GM19238 (cell line): ENCODE results near the gene MPEG1.
A peak's percentile ranks its signal among the peaks of the same experiment; 100 is the strongest.

Source experiments
- DNase-seq: peaks from one replicate; pipeline ENCODE4 v3.0.0; 2011; ENCODE audit warnings: low spot score; ENCODE audit not compliant: insufficient read length

The MPEG1 gene

GRCh38 chr11:59218319-59218718, 5.6 kb upstream of the MPEG1 start:
- DNase-seq = no peak

- DNase-seq = peak; percentile 27
Measured at GRCh38 chr11:59216641-59217564, 4.2 kb upstream of the MPEG1 start.

GRCh38 chr11:59214141-59214893, 1.6 kb upstream of the MPEG1 start:
- no peak for DNase-seq

GRCh38 chr11:59212222-59212621, 505 bp downstream of the MPEG1 start:
- DNase-seq = no peak

GRCh38 chr11:59208956-59209355, 3.8 kb downstream of the MPEG1 start:
- DNase-seq = no peak

- DNase-seq = no peak
Measured at GRCh38 chr11:59207988-59208451, 4.7 kb downstream of the MPEG1 start.

GRCh38 chr11:59206635-59207034, 6.1 kb downstream of the MPEG1 start:
- DNase-seq = no peak

GRCh38 chr11:59205648-59206047, 7.1 kb downstream of the MPEG1 start:
- no peak for DNase-seq

GRCh38 chr11:59204746-59205145, 8.0 kb downstream of the MPEG1 start:
- no peak for DNase-seq

GRCh38 chr11:59201353-59201752, 11.4 kb downstream of the MPEG1 start:
- DNase-seq = no peak

GRCh38 chr11:59200423-59200746, 12.3 kb downstream of the MPEG1 start:
- no peak for DNase-seq

GRCh38 chr11:59199546-59200422, 12.9 kb downstream of the MPEG1 start:
- DNase-seq = no peak

GRCh38 chr11:59198726-59199125, 14.0 kb downstream of the MPEG1 start:
- DNase-seq = no peak

- no peak for DNase-seq
Measured at GRCh38 chr11:59197991-59198390, 14.7 kb downstream of the MPEG1 start.

GRCh38 chr11:59196777-59197176, 15.9 kb downstream of the MPEG1 start:
- DNase-seq = no peak

- no peak for DNase-seq
Measured at GRCh38 chr11:59195586-59195985, 17.1 kb downstream of the MPEG1 start.

GRCh38 chr11:59193587-59194130, 19.1 kb downstream of the MPEG1 start:
- no peak for DNase-seq

- DNase-seq = no peak
Measured at GRCh38 chr11:59192446-59193020, 20.2 kb downstream of the MPEG1 start.

- no peak for DNase-seq
Measured at GRCh38 chr11:59191890-59192289, 20.8 kb downstream of the MPEG1 start.

- no peak for DNase-seq
Measured at GRCh38 chr11:59191095-59191494, 21.6 kb downstream of the MPEG1 start.

- DNase-seq = no peak
Measured at GRCh38 chr11:59189986-59190385, 22.7 kb downstream of the MPEG1 start.
